Left lung (tissue), 10 donors: ENCODE measurements around the gene STK10. TPM values are rescaled to one million over a fixed set of nuclear protein-coding genes. Genes with fewer than 3 reads are reported as not detected.
A peak's percentile ranks its signal among the peaks of the same experiment; 100 is the strongest.

Experiments
- ATAC-seq: fragments of 200-7000 bp; cut with Tn5 transposase; one replicate; pipeline ENCODE4 v1.9.1; 2020; ENCODE audit warnings: moderate library complexity
- DNase-seq, 4 donors: peaks; one replicate each; pipeline ENCODE4 v3.0.0-alpha.2; 2013 to 2020
- H3K27ac ChIP-seq, 2 donors: fragments of 200-600 bp; sonication (generic) in 1 of 2; one replicate each; pipeline versions ENCODE4 v1.5.0 to v1.8.0; 2020 to 2021
- H3K27me3 ChIP-seq, 2 donors: fragments of 200-600 bp; sonication (generic) in 1 of 2; one replicate each; pipeline versions ENCODE4 v1.5.0 to v1.8.0; 2020 to 2021
- H3K36me3 ChIP-seq, 2 donors: fragments of 200-600 bp; sonication (generic) in 1 of 2; one replicate each; pipeline versions ENCODE4 v1.5.0 to v1.8.0; 2020 to 2021
- H3K4me1 ChIP-seq, 2 donors: fragments of 200-600 bp; one replicate each; pipeline ENCODE4 v1.8.0; 2021
- H3K4me3 ChIP-seq, 2 donors: fragments of 200-600 bp; sonication (generic) in 1 of 2; one replicate each; pipeline versions ENCODE4 v1.5.0 to v1.8.0; 2020 to 2021; ENCODE audit warnings: mild to moderate bottlenecking in 1 of 2
- H3K9me3 ChIP-seq, 2 donors: fragments of 200-600 bp; sonication (generic) in 1 of 2; one replicate each; pipeline versions ENCODE4 v1.5.0 to v1.8.0; 2020 to 2021
- CTCF ChIP-seq, 2 donors: fragments of 200-600 bp; sonication (generic) in 1 of 2; IDR thresholded peaks; one replicate each; pipeline versions ENCODE4 v1.5.0 to v1.8.0; 2021; ENCODE audit warnings: antibody characterized with exemption in 2 of 2
- intact Hi-C, 2 donors: fragments of 100-400 bp; cut with DNase I; formaldehyde crosslinking; loops; one replicate each; pipeline versions ENCODE4 v1.11.2 to v1.14.2; 2022
- polyA plus RNA-seq, 6 donors: library from polyadenylated mRNA; unstranded; fragments of 120-200 nt; gene quantifications; one replicate each; pipeline ENCODE4 v1.2.1, GENCODE V29; 2013; ENCODE audit not compliant: insufficient read length in 6 of 6
- total RNA-seq, 2 donors: library from RNA; stranded (reverse); fragmentation: NEBNext Ultra II Directional; extraction: Animal tissue kit (Norgen Biotek cat#: 25700); gene quantifications; one replicate each; pipeline ENCODE4 v1.2.1, GENCODE V29; 2021
- donor health status: DM: no; HTN: yes; CAD: no.
- donor health status: DM: no; HTN: no; CAD: no.

STK10 gene
- total and polyA plus RNA-seq, 8 donors: 18.6 to 83.2 (median 21.9) TPM

GRCh38 chr5:172058088-172058487, 129.9 kb downstream of the STK10 start:
- Histone ChIP-seq H3K4me1 (no peaks in the 10 kb centered on the region), H3K9me3 (no peaks in the 10 kb centered on the region), H3K36me3 (peaks cover 0 to 99% of the 10 kb centered on the region in 2 donors), H3K27ac (no peak overlapping the region), H3K4me3 (no peak overlapping the region), H3K27me3 (no peaks in the 10 kb centered on the region)
- intact Hi-C loops: no loop called here
- no peak for ATAC-seq
- no peak for DNase-seq
- TF ChIP-seq CTCF (IDR thresholded peaks at IDR 0.05): no peak

- Histone ChIP-seq H3K36me3 (peaks cover 0 to 99% of the 10 kb centered on the region in 2 donors), H3K27ac (no peak overlapping the region), H3K9me3 (no peaks in the 10 kb centered on the region), H3K27me3 (no peaks in the 10 kb centered on the region), H3K4me1 (no peaks in the 10 kb centered on the region), H3K4me3 (no peak overlapping the region)
- TF ChIP-seq CTCF (IDR thresholded peaks at IDR 0.05): no peak
- intact Hi-C loops: no loop called here
- ATAC-seq (no peak), DNase-seq (no peak)
Measured at GRCh38 chr5:172055996-172056395, 132.0 kb downstream of the STK10 start.

- DNase-seq: no peak
- no peak overlapping the region for H3K27ac ChIP-seq
- no peaks in the 10 kb centered on the region for H3K27me3 ChIP-seq
- H3K4me3 ChIP-seq: no peak overlapping the region
- no peak for TF ChIP-seq CTCF (IDR thresholded peaks at IDR 0.05)
- intact Hi-C loops: no loop called here
- H3K4me1 ChIP-seq: no peaks in the 10 kb centered on the region
- ATAC-seq: no peak
- peaks cover 0 to 99% of the 10 kb centered on the region in 2 donors for H3K36me3 ChIP-seq
- no peaks in the 10 kb centered on the region for H3K9me3 ChIP-seq
Measured at GRCh38 chr5:172055421-172055820, 132.6 kb downstream of the STK10 start.

GRCh38 chr5:172054611-172055153, 133.3 kb downstream of the STK10 start:
- TF ChIP-seq CTCF (IDR thresholded peaks at IDR 0.05): no peak
- H3K4me3 ChIP-seq: no peak overlapping the region
- no peak for ATAC-seq
- H3K27ac ChIP-seq: no peak overlapping the region
- H3K9me3 ChIP-seq: no peaks in the 10 kb centered on the region
- intact Hi-C loops: no loop called here
- H3K4me1 ChIP-seq: no peaks in the 10 kb centered on the region
- H3K27me3 ChIP-seq: no peaks in the 10 kb centered on the region
- H3K36me3 ChIP-seq: peaks cover 0 to 99% of the 10 kb centered on the region in 2 donors
- DNase-seq: no peak

GRCh38 chr5:172052450-172053236, 135.4 kb downstream of the STK10 start:
- Histone ChIP-seq H3K27ac (no peak overlapping the region), H3K27me3 (no peaks in the 10 kb centered on the region), H3K9me3 (no peaks in the 10 kb centered on the region), H3K36me3 (peaks cover 0 to 96% of the 10 kb centered on the region in 2 donors), H3K4me1 (peaks cover 0 to 4% of the 10 kb centered on the region in 2 donors), H3K4me3 (no peak overlapping the region)
- intact Hi-C loops: no loop called here
- TF ChIP-seq CTCF (IDR thresholded peaks at IDR 0.05): no peak
- peak in 1 of 4 donors; percentile 49 for DNase-seq
- peak; percentile 72 for ATAC-seq
